ENCODE data around the gene RNF32.
"Not testable (repeated sequence)": the region's sequence is repeated elsewhere in the genome, so short reads cannot be mapped to it uniquely, and the experiment has no call there.

RNF32 gene

GRCh38 chr7:156614434-156615264 is 25.9 kb upstream of the RNF32 start:
- DNase-seq (ENCODE audit: low read depth in 2 of 2): no peak

- DNase-seq (ENCODE audit: low read depth in 2 of 2): no peak
Observed at GRCh38 chr7:156616269-156617202, 24.0 kb upstream of the RNF32 start.

DNA sequence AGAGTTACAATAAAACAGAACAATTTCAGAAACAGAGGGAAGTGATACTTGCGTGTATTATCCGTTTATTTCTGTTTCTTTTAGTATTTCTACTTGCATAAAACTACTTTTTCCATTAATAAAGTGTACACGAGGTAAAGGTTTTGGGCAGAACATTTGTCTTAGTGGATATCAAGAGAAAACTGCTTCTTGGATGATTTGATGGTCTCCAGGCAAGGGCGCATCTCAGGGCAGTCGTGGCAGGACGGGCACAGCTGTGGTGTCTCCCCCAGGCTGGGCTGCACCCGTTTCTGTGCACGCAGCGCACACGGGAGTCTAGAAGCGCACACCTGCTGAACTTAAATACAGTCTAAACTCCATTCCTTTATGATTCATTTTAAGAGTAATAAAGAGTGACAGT is 23.4 kb upstream of the RNF32 start:
- no peak for DNase-seq (ENCODE audit: low read depth in 2 of 2)

DNA sequence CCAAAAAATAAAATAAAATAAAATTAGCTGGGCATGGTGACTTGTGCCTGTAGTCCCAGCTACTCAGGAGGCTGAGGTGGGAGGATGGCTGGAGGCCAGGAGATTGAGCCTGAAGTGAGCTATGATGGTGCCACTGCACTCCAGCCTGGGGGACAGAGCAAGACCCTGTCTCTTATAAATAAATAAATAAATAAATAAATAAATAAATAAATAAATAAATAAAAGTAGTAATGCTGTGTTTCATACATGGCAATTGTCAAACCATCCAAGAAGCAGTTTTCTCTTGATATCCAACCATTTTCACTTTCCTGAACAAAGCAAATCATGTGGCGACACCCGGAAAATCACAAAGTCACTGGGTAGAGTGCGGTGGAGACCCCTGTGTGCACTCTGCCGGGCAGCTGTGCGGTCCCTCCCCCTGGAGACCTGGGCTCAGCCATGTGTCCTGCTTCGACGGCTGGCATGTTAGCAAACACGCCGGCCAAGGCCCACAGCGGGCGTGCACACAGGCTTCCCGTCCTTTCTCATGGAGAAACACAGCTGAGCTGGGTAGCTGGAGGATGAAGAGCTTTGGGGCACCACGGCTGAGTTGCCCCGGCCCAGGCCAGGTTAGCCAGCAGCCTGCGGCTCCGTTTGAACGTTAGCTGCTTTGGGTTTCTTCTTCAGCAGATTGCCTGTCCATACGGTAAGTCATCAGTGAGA is 22.3 kb upstream of the RNF32 start:
- DNase-seq (ENCODE audit: low read depth in 2 of 2): no peak

DNA sequence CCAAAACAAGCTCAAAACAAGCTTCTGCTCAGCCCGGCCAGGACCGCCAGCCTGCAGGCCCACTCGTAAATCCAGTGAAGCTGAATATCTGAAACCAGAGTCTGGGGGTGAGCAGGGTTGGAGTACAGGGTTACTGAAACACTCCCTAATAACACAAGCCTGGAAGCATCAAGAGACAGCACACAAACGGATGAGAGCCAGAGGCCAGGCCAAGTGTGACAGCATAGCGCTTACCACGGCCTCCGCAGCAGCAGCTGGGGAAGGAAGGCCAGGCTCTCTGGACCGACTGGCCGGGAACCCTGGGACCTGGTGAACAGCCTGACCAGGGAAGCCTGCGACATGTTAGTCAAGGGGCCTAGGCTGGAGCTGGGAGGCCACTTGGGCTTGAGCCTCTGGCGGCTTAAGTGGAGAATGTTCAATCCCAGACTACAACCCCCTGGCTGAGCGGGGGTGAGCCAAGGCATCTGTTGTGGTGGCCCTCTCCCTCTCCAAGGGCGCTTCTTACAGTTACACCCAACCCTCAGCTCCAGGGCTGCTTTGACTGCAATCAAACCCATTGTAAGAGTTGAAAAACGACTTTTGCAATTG is 21.7 kb upstream of the RNF32 start:
- DNase-seq (ENCODE audit: low read depth in 2 of 2): no peak

DNA sequence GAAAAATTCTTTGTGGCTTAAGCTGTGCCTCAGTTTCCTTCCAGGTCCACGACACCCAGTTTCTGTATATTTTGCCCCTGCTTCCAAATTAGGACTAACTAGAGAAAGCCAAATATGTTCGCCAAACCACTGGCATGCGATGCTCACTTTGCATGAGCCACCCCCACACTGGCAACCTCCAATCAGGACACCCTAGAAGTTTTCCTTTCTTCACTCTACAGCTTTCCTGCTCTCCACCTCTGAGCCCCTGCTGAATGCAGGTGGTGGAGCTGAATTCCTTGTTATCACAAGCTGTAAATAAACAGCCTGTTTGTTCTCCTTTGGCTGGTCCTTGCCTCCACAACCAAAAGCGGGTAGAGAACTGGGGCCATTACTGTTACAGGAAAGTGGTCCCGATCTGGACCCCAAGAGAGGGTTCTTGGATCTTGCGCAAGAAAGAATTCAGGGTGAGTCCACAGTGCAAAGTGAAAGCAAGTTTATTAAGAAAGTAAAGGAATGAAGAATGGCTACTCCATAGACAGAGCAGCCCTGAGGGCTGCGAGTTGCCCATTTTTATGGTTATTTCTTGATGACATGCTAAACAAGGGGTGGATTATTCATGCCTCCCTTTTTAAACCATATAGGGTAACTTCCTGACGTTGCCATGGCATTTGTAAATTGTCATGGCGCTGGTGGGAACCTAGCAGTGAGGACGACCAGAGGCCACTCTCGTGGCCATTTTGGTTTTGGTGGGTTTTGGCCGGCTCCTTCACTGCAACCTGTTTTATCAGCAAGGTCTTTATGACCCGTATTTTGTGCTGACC is 20.9 kb upstream of the RNF32 start:
- not testable (repeated sequence) for DNase-seq (ENCODE audit: low read depth in 2 of 2)

- DNase-seq (ENCODE audit: low read depth in 2 of 2): no peak
Observed at GRCh38 chr7:156620291-156620675, 20.3 kb upstream of the RNF32 start.

DNA sequence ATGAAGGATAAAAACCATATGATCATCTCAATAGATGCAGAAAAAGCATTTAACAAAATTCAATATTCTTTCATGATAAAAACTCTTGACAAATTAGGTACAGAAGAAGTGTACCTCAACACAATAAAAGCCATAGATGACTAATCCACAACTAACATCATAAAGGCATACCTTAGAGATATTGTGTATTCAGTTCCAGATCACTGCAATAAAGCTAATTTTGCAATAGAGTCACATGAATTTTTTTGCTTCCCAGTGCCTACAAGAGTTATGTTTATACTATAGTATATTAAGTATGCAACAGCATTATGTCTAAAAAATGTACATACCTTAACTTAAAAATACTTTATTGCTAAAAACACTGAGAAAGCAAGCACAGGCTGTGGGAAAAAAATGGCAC is 18.9 kb upstream of the RNF32 start:
- DNase-seq (ENCODE audit: low read depth in 2 of 2): no peak

GRCh38 chr7:156625580-156625979 is 15.0 kb upstream of the RNF32 start:
- no peak for DNase-seq (ENCODE audit: low read depth in 2 of 2)

GRCh38 chr7:156626220-156626895 is 14.2 kb upstream of the RNF32 start:
- no peak for DNase-seq (ENCODE audit: low read depth in 2 of 2)

DNA sequence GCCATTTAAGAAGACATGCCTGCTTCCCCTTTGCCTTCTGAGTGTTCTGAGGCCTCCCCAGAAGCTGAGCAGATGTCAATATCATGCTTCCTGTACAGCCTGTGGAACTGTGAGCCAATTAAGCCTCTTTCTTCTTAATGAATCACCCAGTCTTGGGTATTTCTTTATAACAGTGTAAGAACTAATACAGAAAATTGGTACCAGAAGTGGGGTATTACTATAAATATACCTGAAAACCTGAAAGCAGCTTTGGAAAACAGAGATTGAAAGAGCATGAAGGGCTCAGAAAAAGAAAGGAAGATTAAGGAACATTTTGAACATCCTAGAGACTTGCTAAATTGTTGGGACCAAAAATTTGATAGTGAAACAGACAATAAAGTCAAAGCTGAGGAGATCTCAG is 12.0 kb upstream of the RNF32 start:
- DNase-seq (ENCODE audit: low read depth in 2 of 2): no peak

DNA sequence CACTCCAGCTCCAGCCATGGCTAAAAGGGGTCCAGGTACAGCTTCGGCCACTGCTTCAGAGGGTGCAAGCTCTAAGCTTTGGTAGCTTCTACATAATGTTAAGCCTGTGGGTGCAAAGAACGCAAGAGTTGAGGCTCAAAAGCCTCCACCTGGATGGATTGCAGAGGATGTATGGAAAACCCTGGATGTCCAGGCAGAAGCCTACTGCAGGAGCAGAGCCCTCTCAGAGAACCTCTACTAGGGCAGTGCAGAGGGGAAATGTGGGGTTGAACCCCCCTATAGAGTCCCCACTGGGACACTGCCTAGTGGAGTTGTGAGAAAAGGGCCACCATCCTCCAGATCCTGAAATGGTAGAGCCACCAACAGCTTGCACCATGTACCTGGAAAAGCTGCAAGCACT is 10.7 kb upstream of the RNF32 start:
- no peak for DNase-seq (ENCODE audit: low read depth in 2 of 2)

DNA sequence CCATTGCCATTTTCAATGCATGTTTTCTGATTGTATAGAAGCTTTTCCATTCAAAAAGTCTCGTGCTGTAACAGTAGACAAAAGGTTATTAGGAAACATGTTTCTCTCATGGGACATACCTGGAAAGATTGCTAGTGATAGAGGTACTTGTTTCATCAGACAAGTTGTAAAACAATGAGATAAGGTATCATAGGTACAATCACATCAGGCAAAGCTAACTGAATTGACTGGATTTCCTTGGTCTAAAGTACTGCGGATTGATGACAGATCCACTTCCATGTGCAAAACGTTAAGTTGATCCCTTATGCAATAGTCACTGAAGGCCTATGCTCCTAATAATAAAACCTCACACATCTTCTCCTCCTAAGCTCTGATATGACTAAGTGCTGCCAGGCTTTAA is 6.5 kb upstream of the RNF32 start:
- no peak for DNase-seq (ENCODE audit: low read depth in 2 of 2)

DNA sequence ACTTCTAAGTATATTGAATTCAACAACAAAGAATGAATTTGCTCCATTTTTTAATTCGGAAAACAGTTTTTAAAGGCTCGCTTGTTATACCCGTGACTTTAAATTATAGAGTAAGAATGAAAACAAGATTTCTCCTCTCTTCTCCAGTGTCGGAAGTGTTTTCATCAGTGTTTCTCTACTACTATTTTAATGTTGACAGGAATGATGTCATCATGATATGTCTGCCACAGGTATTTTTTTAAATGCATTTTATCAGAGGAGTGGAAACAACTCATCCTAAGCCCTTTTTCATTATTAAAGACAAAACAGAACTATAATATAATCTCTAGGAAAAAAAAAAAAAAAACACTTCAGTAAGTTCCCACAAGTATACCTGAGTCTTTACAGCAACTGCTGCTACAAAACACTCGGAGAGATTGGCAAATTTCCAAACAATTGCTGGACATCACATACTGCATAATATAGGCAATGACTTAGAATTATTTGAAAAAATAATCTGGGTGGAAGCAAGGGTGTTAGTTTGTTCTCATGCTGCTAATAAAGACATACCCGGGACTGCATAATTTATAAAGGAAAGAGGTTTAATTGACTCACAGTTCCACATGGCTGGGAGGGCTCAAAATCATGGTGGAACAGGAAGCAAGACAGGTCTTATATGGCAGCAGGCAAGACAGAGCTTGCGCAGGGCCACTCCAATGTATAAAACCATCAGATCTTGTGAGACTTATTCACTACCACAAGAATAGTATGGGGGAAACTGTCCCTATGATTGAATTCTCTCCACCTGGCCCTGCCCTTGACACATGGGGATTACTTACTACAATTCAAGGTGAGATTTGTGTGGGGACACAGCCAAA is 4.8 kb upstream of the RNF32 start:
- DNase-seq (ENCODE audit: low read depth in 2 of 2): no peak

- not testable (repeated sequence) for DNase-seq (ENCODE audit: low read depth in 2 of 2)
Observed at GRCh38 chr7:156637093-156637492, 3.5 kb upstream of the RNF32 start.

DNA sequence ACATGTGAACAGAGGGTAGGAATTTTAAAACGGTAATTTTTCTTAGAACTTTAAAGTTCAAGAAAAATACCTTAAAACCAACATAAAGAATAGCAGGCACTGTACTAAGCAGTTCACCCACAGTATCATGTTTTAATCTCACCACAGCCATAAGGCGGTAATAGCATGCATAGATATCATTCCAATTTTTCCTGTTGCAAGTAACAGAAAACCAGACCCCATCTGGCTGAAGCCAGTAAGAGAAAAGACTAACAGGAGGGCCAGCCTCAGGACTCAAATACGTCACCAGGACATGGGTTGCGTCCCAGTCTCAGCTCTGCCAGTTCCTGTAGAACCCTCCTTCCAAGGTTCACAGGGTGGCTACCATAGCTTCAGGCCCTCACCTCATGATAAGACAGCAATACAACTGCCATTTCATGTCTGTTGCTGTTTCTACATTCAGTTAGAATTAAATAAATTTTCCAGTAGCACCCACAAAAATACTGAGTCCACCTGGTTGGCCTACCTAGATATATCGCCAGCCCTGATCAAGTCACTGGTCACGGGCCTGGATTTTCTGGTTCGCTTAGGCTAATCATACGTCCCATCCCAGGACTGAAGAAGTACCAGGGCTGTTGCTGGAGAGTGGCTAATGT is 2.0 kb upstream of the RNF32 start:
- DNase-seq (ENCODE audit: low read depth in 2 of 2): no peak

DNA sequence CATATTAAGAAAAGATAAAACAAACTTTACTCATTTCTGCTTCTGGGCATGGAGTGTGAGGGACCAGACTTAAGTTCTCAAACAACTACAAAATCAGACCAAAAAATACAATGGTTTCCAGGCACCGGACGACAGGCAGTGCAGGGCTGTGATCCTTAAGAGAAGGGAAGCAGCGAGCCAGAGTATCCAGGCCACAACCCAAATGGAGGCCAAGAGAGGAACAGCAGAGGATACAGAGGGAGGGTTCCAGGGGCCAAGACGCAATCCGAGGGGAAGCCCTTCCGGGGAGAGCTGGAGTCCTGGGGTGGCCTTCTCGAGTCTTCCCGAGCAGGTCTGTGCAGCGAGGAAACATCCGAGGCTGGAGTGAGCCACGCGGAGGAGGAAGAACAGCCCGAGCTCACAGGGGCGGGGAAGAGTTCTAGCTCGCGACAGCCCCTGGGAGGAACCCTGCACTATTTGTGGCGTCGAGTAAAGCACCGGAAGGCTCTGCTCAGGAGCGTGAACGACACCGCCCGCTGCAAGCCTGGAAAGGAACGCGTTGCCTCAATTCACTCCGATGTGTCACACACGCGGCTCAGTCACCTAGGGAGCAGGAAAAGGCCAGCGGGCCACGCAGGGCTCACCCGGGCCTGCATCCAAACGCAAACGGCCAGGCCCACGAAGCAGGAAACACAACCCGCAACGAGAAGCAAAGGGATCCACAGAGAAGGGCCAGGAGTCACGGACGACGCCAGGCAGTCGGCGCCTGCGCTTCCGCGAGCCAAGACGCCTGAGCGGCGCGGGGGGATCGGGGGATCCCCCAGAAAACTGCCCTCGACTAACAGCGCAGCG is 933 bp upstream of the RNF32 start:
- DNase-seq (ENCODE audit: low read depth in 2 of 2): no peak

GRCh38 chr7:156640949-156641485 is 443 bp downstream of the RNF32 start:
- DNase-seq (ENCODE audit: low read depth in 2 of 2): peak in 1 of 2 donors; percentile 32

Measured in activated CD8-positive, alpha-beta memory T cell treated with anti-CD3 and anti-CD28 coated beads for 4 hours (primary cell).